GM19240 (cell line): ENCODE measurements around the gene PEX11B.

Experiments used
- DNase-seq: peaks from one replicate; pipeline ENCODE4 v3.0.0; 2011; ENCODE audit warnings: low spot score; ENCODE audit not compliant: insufficient read length

PEX11B gene

GRCh38 chr1:145874646-145875045 lies 43.9 kb downstream of the PEX11B start:
- DNase-seq: no peak

- DNase-seq: no peak
These were observed 46.3 kb downstream of the PEX11B start for GRCh38 chr1:145871994-145872924.

GRCh38 chr1:145868232-145868631 lies 50.3 kb downstream of the PEX11B start:
- no peak for DNase-seq

- DNase-seq: no peak
These were observed 55.1 kb downstream of the PEX11B start for GRCh38 chr1:145863282-145864018.
